Heart right ventricle (tissue), 16 donors: Measurements from ENCODE around the gene HEPACAM2. TPM values are rescaled to one million over a fixed set of nuclear protein-coding genes. Genes with fewer than 3 reads are reported as not detected.

ENCODE experiments used
- ATAC-seq, 8 donors: fragments of 200-7000 bp; cut with Tn5 transposase; one replicate each; pipeline ENCODE4 v1.9.1; 2020; ENCODE audit warnings: mild to moderate bottlenecking in 8 of 8, moderate library complexity in 8 of 8, moderate number of reproducible peaks in 1 of 8
- DNase-seq, 2 donors: peaks; one replicate each; pipeline ENCODE4 v3.0.0-alpha.2; 2020
- H3K27ac ChIP-seq, 10 donors: fragments of 200-600 bp; sonication (generic) in 2 of 10; one replicate each; pipeline versions ENCODE4 v1.5.0 to v1.8.0; 2020 to 2022; ENCODE audit warnings: mild to moderate bottlenecking in 3 of 10
- H3K27me3 ChIP-seq, 7 donors: fragments of 200-600 bp; one replicate each; pipeline ENCODE4 v1.8.0; 2021 to 2022; ENCODE audit warnings: mild to moderate bottlenecking in 2 of 7
- H3K36me3 ChIP-seq, 9 donors: fragments of 200-600 bp; sonication (generic) in 1 of 9; one replicate each; pipeline versions ENCODE4 v1.5.0 to v1.8.0; 2020 to 2022; ENCODE audit warnings: mild to moderate bottlenecking in 2 of 9
- H3K4me1 ChIP-seq, 9 donors: fragments of 200-600 bp; sonication (generic) in 1 of 9; one replicate each; pipeline versions ENCODE4 v1.5.0 to v1.8.0; 2020 to 2022; ENCODE audit warnings: mild to moderate bottlenecking in 4 of 9
- H3K4me3 ChIP-seq, 10 donors: fragments of 200-600 bp; sonication (generic) in 2 of 10; one replicate each; pipeline versions ENCODE4 v1.5.0 to v1.8.0; 2020 to 2022; ENCODE audit warnings: mild to moderate bottlenecking in 7 of 10, moderate library complexity in 2 of 10
- H3K9me3 ChIP-seq, 11 donors: fragments of 200-600 bp in 10 of 11; sonication (generic) in 2 of 11; one replicate each; pipeline versions ENCODE4 v1.5.0 to v1.8.0; 2013 to 2022; ENCODE audit warnings: mild to moderate bottlenecking in 2 of 11, control low read depth in 1 of 11, moderate library complexity in 1 of 11
- WGBS, 2 donors: extraction: QIAGEN DNeasy Blood & Tissue Kit; methylation state at CpG; one replicate each; pipeline ENCODE4 v1.1.7; 2013; ENCODE audit warnings: inconsistent platforms in 1 of 2; 5-methylcytosine and 5-hydroxymethylcytosine counted together
- intact Hi-C, 10 donors: fragments of 100-400 bp; cut with DNase I; formaldehyde crosslinking; loops; one replicate each; pipeline versions ENCODE4 v1.11.1 to v1.14.2; 2022
- polyA plus RNA-seq, 2 donors: library from polyadenylated mRNA; stranded (reverse); fragments of 200-250 nt; gene quantifications; one replicate each; pipeline ENCODE4 v1.2.3, GENCODE V29; 2013
- total RNA-seq, 10 donors: library from RNA; stranded (reverse); fragmentation: NEBNext Ultra II Directional in 3 of 10; extraction: Animal tissue kit (Norgen Biotek cat#: 25700) in 3 of 10; gene quantifications; one replicate each; pipeline versions ENCODE4 v1.2.1 to v1.2.4, GENCODE V29; 2021 to 2023
- TF ChIP-seq, protein P1 (sequence below), 9 donors: fragments of 200-600 bp; sonication (generic) in 2 of 9; IDR thresholded peaks; one replicate each; pipeline versions ENCODE4 v1.5.0 to v1.8.0; 2021 to 2022; ENCODE audit warnings: antibody characterized with exemption in 9 of 9, mild to moderate bottlenecking in 5 of 9, moderate library complexity in 1 of 9
- donor health status: Arrhythmogenic right ventricular cardiomyopathy.
- donor health status: ischemic (EF 13 %, LVEDD 7.1; RV severe dilation, severe dysfunction).
- donor health status: healthy with polysubstance abuse.
- donor health status: DM: no; HTN: yes; CAD: no.
- donor health status: DM: no; HTN: no; CAD: no.
- donor health status: ischemic (EF 25% LVEDD 6.9; RV normal size, moderate dysfunction).
- donor health status: ischemic (EF 25% LVEDD 5.7; RV mildly dilated, moderate dysfunction).
- donor health status: healthy.
- donor health status: DM: yes; HTN: yes; CAD: no.
- donor health status: Ischemic cardiomyopathy.
- donor health status: ischemic (EF 35%, LVEDD 5.7; RV mildly dilated, moderate dysfunction).
- donor health status: nonischemic (EF 11% LVEDD 7.7; RV severe dilation, severe dysfunction).
- donor health status: DM: yes; HTN: yes; CAD: no.
- donor health status: PGD.
- donor health status: ischemic (EF 29% LVEDD 5.4; RV normal size, mild dysfunction).
- donor health status: nonischemic (EF 23%, LVEDD 6.1; RV moderate dilation, normal function).

HEPACAM2 gene
- total and polyA plus RNA-seq, 12 donors = 0.19 to 0.24 TPM; not detected in 10

DNA sequence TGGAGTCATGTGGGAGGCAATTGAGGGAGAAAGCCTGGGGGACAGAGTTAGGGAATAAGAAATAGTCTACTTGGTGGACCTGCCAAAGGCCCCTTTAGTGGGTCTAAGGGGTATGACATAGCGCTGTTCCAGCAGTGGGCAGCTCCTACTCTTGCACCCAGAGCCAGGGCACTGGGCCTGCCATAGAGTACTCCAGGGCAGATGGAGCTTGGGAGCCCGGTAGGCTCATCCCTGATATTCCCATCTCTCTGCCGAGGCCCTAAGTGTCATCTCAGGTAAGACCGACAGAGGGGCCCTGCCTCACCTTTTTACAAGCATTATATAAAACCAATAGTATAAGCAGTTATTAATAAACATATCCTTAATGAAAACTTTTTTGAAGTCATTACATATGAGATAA lies 87.7 kb downstream of the HEPACAM2 start:
- H3K9me3 ChIP-seq = peaks cover 0 to 78% (median 55%) of the 10 kb centered on the region in 11 donors
- no peaks in the 10 kb centered on the region for H3K4me1 ChIP-seq
- ATAC-seq (no peak), DNase-seq (no peak)
- TF ChIP-seq, protein P1, sequence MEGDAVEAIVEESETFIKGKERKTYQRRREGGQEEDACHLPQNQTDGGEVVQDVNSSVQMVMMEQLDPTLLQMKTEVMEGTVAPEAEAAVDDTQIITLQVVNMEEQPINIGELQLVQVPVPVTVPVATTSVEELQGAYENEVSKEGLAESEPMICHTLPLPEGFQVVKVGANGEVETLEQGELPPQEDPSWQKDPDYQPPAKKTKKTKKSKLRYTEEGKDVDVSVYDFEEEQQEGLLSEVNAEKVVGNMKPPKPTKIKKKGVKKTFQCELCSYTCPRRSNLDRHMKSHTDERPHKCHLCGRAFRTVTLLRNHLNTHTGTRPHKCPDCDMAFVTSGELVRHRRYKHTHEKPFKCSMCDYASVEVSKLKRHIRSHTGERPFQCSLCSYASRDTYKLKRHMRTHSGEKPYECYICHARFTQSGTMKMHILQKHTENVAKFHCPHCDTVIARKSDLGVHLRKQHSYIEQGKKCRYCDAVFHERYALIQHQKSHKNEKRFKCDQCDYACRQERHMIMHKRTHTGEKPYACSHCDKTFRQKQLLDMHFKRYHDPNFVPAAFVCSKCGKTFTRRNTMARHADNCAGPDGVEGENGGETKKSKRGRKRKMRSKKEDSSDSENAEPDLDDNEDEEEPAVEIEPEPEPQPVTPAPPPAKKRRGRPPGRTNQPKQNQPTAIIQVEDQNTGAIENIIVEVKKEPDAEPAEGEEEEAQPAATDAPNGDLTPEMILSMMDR (IDR thresholded peaks at IDR 0.05) = no peak
- intact Hi-C loops = no loop called here
- 93 to 96% methylated on average over 4 of the region's 4 CpGs for WGBS, 2 donors
- no peak overlapping the region for H3K4me3 ChIP-seq
- H3K27me3 ChIP-seq = no peaks in the 10 kb centered on the region
- peaks cover 0 to 94% (median 89%) of the 10 kb centered on the region in 9 donors for H3K36me3 ChIP-seq
- H3K27ac ChIP-seq = no peak overlapping the region

Other genes with a start within 250 kb of the HEPACAM2 start
- gene SAMD9, start 108.5 kb downstream of the HEPACAM2 start, total RNA-seq = 1 to 10 TPM; 1.7 to 6.2 (median 3.4) TPM
- gene SAMD9, start 108.5 kb downstream of the HEPACAM2 start, polyA plus RNA-seq = 1 to 10 TPM; 1.1 to 2.0 TPM
- 10 to 100 TPM in 1 of 10 donors, 1 to 10 TPM in 9; 3.3 to 27.7 (median 4.9) TPM for gene SAMD9L, start 78.1 kb downstream of the HEPACAM2 start, total RNA-seq
- gene SAMD9L, start 78.1 kb downstream of the HEPACAM2 start, polyA plus RNA-seq = 1 to 10 TPM; 1.7 to 6.4 TPM
- gene VPS50, start 5.9 kb upstream of the HEPACAM2 start, total RNA-seq = 10 to 100 TPM; 16.0 to 25.6 (median 18.9) TPM
- 1 to 10 TPM; 4.8 to 6.5 TPM for gene VPS50, start 5.9 kb upstream of the HEPACAM2 start, polyA plus RNA-seq